GM12801 (cell line): ENCODE measurements around the gene SVOP.

Experiments used
- TF ChIP-seq, protein P1 (sequence below): IDR thresholded peaks from one replicate; pipeline ENCODE4 v1.5.1; 2011; ENCODE audit warnings: control low read depth; ENCODE audit not compliant: insufficient read length; ENCODE audit errors: extremely low read depth

SVOP gene

DNA sequence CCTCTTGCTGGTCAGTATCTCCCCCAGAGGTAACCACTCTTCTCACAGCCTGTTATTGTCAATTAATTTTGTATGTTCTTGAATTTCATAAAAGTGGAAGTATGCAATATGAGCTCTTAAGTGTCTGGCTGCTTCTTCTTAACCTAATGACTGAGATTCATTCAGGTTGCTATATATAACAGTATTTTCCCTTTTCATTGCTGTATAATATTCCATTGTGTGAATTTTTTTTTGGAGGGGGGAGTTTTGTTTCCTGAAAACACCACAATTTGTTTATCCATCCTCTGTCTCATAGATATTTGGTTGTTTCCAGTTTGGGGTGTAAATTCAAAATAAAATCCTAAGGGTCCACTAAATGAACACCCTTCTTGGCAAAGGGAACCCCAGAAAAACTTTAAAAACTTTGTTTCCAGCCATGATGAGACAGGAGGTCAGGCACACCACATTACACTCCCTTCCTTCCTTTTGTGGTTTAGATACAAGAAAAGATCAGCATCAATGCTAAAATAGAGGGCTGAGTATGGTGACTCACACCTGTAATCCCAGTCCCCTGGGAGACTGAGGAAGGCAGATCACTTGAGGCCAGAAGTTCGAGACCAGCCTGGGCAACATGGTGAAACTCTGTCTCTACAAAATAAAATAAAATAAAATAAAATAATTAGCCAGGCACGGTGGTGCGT, 145.0 kb downstream of the SVOP start:
- TF ChIP-seq, protein P1, sequence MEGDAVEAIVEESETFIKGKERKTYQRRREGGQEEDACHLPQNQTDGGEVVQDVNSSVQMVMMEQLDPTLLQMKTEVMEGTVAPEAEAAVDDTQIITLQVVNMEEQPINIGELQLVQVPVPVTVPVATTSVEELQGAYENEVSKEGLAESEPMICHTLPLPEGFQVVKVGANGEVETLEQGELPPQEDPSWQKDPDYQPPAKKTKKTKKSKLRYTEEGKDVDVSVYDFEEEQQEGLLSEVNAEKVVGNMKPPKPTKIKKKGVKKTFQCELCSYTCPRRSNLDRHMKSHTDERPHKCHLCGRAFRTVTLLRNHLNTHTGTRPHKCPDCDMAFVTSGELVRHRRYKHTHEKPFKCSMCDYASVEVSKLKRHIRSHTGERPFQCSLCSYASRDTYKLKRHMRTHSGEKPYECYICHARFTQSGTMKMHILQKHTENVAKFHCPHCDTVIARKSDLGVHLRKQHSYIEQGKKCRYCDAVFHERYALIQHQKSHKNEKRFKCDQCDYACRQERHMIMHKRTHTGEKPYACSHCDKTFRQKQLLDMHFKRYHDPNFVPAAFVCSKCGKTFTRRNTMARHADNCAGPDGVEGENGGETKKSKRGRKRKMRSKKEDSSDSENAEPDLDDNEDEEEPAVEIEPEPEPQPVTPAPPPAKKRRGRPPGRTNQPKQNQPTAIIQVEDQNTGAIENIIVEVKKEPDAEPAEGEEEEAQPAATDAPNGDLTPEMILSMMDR = no peak

DNA sequence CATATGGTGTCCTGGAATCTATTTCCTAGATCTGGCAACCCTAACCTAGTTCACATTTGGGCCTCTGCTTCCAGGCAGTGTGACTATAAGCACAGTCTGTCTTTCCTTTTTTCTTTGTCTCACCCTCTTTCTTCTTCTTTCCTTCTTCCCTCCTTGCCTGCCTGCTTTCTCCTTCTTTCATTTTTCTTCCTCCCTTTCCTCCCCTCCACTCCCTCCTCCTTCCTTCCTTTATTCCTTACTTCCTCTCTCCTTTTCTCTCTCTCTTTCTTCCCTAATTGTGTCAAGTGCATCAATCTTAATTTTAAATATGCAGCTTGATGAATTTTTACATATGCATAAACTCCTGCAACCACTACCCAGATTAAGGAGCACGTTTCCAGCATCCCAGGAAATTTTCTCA, 145.6 kb downstream of the SVOP start:
- TF ChIP-seq, protein P1 = no peak

DNA sequence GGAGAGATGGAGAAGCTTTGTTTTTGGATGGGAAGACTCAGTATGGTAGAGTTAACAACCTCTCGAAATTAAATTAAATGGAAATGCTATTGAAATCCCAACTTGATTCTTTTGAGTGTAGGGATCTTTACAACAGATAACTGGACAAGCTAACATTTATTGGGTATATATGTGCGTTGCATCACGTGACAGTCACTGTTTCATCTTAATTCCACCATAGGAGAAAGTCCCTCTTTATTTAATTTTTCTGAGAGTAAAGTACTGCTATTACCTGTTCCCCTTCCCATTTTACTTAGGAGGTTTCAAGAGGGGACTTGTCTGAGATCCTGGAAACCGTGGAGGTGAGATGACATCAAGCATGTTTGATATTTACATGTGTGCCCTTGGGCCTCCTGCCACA, 152.1 kb downstream of the SVOP start:
- TF ChIP-seq, protein P1 = no peak

DNA sequence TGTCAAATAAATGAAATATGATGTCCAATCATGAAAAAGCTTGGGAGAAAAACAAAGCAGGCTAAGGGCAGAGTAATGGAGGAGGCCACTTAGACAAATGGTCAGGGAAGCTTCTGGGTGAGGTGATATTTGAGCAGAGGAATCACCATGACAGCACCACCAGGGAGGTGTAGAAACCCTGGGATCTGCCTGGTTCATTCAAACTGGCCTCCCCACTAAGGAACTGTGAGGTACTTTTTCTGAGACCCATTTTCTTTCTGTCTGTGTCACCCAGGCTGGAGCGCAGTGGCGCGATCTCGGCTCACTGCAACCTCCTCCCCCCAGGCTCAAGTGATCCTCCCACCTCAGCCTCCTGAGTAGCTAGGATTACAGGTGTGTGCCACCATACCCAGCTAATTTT, 155.7 kb downstream of the SVOP start:
- TF ChIP-seq, protein P1 = no peak

DNA sequence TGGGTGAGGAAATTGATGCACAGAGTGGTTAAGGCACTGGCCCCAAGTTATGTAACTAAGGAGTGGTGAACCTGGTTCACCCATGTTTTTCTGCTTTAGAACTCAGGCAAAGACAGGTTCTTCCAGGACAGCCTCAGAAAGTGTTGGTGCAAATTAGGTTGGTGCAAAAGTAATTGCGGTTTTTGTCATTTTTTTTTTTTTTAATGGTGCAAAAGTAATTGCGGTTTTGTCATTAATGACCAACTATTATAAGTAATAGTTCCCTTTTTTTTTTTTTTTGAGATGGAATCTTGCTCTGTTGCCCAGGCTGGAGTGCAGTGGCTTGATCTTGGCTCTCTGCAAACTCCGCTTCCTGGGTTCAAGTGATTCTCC, 158.3 kb downstream of the SVOP start:
- TF ChIP-seq, protein P1 = no peak

DNA sequence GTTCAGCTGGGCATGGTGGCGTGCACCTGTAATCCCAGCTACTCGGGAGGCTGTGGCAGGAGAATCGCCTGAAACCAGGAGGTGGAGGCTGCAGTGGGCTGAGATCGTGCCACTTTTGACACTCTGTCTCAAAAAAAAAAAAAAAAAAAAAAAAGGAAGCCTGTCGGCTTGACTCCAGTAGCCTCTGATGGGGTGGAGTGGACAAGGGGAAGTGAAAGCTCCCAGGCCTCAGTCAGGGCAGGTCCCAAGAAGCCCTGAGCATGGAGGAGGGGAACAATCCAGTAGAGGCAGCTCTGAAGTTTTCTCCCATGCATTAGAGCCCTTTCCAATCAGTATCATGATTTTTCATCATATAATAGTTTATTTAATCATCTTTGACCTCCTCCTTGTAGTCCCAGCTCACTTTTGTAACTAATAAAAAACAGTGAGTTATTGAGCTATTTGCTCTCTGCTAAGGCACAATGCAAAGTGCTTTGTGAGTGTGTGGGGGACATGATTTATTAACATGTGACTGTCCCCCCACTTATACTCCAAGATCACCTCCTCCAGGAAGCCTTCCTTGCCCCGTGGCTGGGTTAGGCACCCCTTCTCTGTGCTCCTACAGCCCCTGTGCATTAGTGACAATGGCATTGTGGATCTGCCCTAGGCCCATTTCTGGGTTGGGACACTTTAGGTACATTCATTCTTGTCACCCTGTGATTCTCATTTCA, 158.8 kb downstream of the SVOP start:
- TF ChIP-seq, protein P1 = no peak

DNA sequence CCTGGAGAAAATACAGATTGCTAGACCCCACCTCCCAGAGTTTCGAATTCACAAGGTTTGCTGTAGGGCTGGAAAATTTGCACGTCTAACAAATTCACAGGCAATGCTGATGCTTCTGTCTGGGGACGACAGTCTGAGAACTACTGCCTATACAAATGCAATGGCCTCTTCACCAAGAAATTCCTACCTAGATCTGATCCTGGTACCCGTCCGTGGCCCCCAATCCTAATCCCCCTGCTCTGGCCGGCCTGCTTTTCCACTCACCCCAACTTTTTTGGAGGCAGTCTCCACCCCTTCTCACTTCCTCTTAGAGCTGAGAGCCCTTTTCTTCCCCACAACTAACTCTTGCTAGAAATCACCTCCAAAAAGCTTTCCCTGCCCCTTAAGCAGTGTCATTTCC, 160.4 kb downstream of the SVOP start:
- TF ChIP-seq, protein P1 = no peak
